SK-N-SH (cell line): ENCODE results near the gene HAGHL. TPM values are rescaled to one million over a fixed set of nuclear protein-coding genes. Genes with fewer than 3 reads are reported as not detected.
"Not testable (repeated sequence)": the region's sequence is repeated elsewhere in the genome, so short reads cannot be mapped to it uniquely, and the experiment has no call there.

Experiments used
- CTCF ChIA-PET: fragments of 300-600, 350-600 bp; formaldehyde crosslinking; extraction: SDS; loops from one replicate; lab custom pipeline; 2021; lab: Yijun Ruan, JAX
- POLR2A ChIA-PET: fragments of 350-600 bp; sonication (Branson Sonifier 250); formaldehyde crosslinking; extraction: SDS; loops from one replicate; lab custom pipeline; 2020; ENCODE audit warnings: antibody characterized with exemption, inconsistent platforms; lab: Yijun Ruan, JAX
- DNase-seq: peaks from one replicate; pipeline ENCODE4 v3.0.0; 2012
- H2AFZ ChIP-seq: fragments of 200-600 bp; sonication (generic); 2 replicates; pipeline ENCODE4 v1.8.1; 2016; ENCODE audit warnings: antibody characterized with exemption, mild to moderate bottlenecking, low read depth
- H3F3A ChIP-seq: fragments of 200-600 bp; sonication (generic); replicated peaks from 2 replicates; pipeline ENCODE3; 2016; ENCODE audit warnings: antibody characterized with exemption, mild to moderate bottlenecking; ENCODE audit not compliant: insufficient read depth
- H3K27ac ChIP-seq, 2 experiments: fragments of 200-500 bp in 1 of 2; fragments of 200-600 bp in 1 of 2; sonication (Bioruptor generic) in 1 of 2; sonication (generic), shearing (Covaris generic) in 1 of 2; 2 replicates each; pipeline versions ENCODE4 v1.5.1 to v1.6.1; 2014 to 2016; ENCODE audit warnings: low read depth in 2 of 2, inconsistent platforms in 1 of 2, low read length in 1 of 2, mild to moderate bottlenecking in 1 of 2, mixed read lengths in 1 of 2
- H3K27me3 ChIP-seq: fragments of 200-600 bp; sonication (generic), shearing (Covaris generic); 2 replicates; pipeline ENCODE4 v1.6.1; 2016; ENCODE audit warnings: mixed run types; ENCODE audit not compliant: insufficient read depth
- H3K36me3 ChIP-seq, 2 experiments: fragments of 200-500 bp in 1 of 2; fragments of 200-600 bp in 1 of 2; sonication (Bioruptor generic) in 1 of 2; sonication (generic) in 1 of 2; replicated peaks in 1 of 2; 2 replicates each; pipeline versions ENCODE3 to v1.5.1; 2014 to 2016; ENCODE audit warnings: low read length in 1 of 2, mild to moderate bottlenecking in 1 of 2; ENCODE audit not compliant: insufficient read depth in 2 of 2, control insufficient read depth in 1 of 2
- H3K4me1 ChIP-seq, 2 experiments: fragments of 200-500 bp in 1 of 2; fragments of 200-600 bp in 1 of 2; sonication (Bioruptor generic) in 1 of 2; sonication (generic), shearing (Covaris generic) in 1 of 2; 2 replicates each; pipeline versions ENCODE4 v1.5.1 to v1.6.1; 2014 to 2016; ENCODE audit warnings: low read depth in 1 of 2, low read length in 1 of 2, mixed run types in 1 of 2; ENCODE audit not compliant: insufficient read depth in 2 of 2, control insufficient read depth in 1 of 2
- H3K4me2 ChIP-seq: fragments of 200-600 bp; sonication (generic), shearing (Covaris generic); 2 replicates; pipeline ENCODE4 v1.6.1; 2017; ENCODE audit warnings: mixed run types
- H3K4me3 ChIP-seq, 2 experiments: fragments of 200-500 bp in 1 of 2; fragments of 200-600 bp in 1 of 2; sonication (Bioruptor generic) in 1 of 2; sonication (generic), shearing (Covaris generic) in 1 of 2; 2 replicates each; pipeline versions ENCODE4 v1.5.1 to v1.8.1; 2014 to 2016; ENCODE audit warnings: low read depth in 2 of 2, inconsistent platforms in 1 of 2, low read length in 1 of 2, mild to moderate bottlenecking in 1 of 2, mixed read lengths in 1 of 2, moderate library complexity in 1 of 2
- H3K79me2 ChIP-seq: fragments of 200-600 bp; sonication (generic); 2 replicates; pipeline ENCODE4 v1.8.1; 2017; ENCODE audit warnings: mild to moderate bottlenecking; ENCODE audit not compliant: insufficient read depth
- H3K9ac ChIP-seq: fragments of 200-600 bp; sonication (generic); 2 replicates; pipeline ENCODE4 v1.6.1; 2017; ENCODE audit warnings: mixed run types
- H3K9me2 ChIP-seq: fragments of 200-600 bp; sonication (generic); 2 replicates; pipeline ENCODE4 v1.6.1; 2017; ENCODE audit warnings: mixed run types
- H3K9me3 ChIP-seq: fragments of 200-600 bp; sonication (generic); 2 replicates; pipeline ENCODE4 v1.6.1; 2017; ENCODE audit warnings: mixed run types, mild to moderate bottlenecking, moderate library complexity
- H4K20me1 ChIP-seq: fragments of 200-600 bp; sonication (generic); 2 replicates; pipeline ENCODE4 v1.6.1; 2017; ENCODE audit warnings: mild to moderate bottlenecking, mixed run types; ENCODE audit not compliant: insufficient read depth
- CTCF ChIP-seq: fragments of 200-600 bp; sonication (generic); IDR thresholded peaks from 2 replicates; pipeline ENCODE4 v1.6.1; 2017; ENCODE audit warnings: antibody characterized with exemption, mild to moderate bottlenecking, moderate library complexity
- EP300 ChIP-seq, 2 experiments: IDR thresholded peaks; 2 replicates each; pipeline versions ENCODE4 v1.4.0 to v1.6.1; 2012; ENCODE audit warnings: borderline replicate concordance in 1 of 2, low read depth in 1 of 2, low read length in 1 of 2
- FOSL2 ChIP-seq: IDR thresholded peaks from 2 replicates; pipeline ENCODE4 v1.4.0; 2012; ENCODE audit warnings: low read depth, mild to moderate bottlenecking, moderate library complexity, borderline replicate concordance
- FOXJ3 ChIP-seq: sonication (generic); formaldehyde crosslinking; IDR thresholded peaks from 2 replicates; pipeline ENCODE4 v1.5.1; 2020; ENCODE audit warnings: mild to moderate bottlenecking, missing genetic modification reagents
- MAX ChIP-seq: IDR thresholded peaks from 2 replicates; pipeline ENCODE4 v1.4.0; 2012; ENCODE audit warnings: low read depth
- MEF2A ChIP-seq: IDR thresholded peaks from 2 replicates; pipeline ENCODE4 v1.4.0; 2012; ENCODE audit warnings: low read depth, borderline replicate concordance
- MXI1 ChIP-seq: IDR thresholded peaks from 2 replicates; pipeline ENCODE4 v1.6.1; 2012; ENCODE audit warnings: mild to moderate bottlenecking, low read depth, low read length, improper control_type of control experiment
- RAD21 ChIP-seq: IDR thresholded peaks from 2 replicates; pipeline ENCODE4 v1.6.1; 2012; ENCODE audit warnings: mild to moderate bottlenecking, low read length
- TCF12 ChIP-seq: IDR thresholded peaks from 2 replicates; pipeline ENCODE4 v1.4.0; 2012
- TEAD4 ChIP-seq: IDR thresholded peaks from 2 replicates; pipeline ENCODE4 v1.4.0; 2012; ENCODE audit warnings: mild to moderate bottlenecking, borderline replicate concordance; ENCODE audit not compliant: insufficient read depth
- WGBS: methylation state at CpG from one replicate; pipeline ENCODE4 v1.1.6; 2017; ENCODE audit warnings: low lambda C conversion rate; 5-methylcytosine and 5-hydroxymethylcytosine counted together
- polyA plus RNA-seq, 3 experiments: library from polyadenylated mRNA; depleted of rRNA; stranded (reverse); fragments of >200 nt; gene quantifications; 2 replicates each; pipeline ENCODE4 v1.2.3, GENCODE V29; 2012

HAGHL gene
- polyA plus RNA-seq, 1 of the 3 experiments (the other 2 are of a cell fraction) = 65.5 TPM

- H3K4me2 ChIP-seq, H3K9ac ChIP-seq, H2AFZ ChIP-seq, DNase-seq, H3K27me3 ChIP-seq, H3K36me3 ChIP-seq, H3K4me3 ChIP-seq, H3K9me2 ChIP-seq, H3K79me2 ChIP-seq, H3K9me3 ChIP-seq: not testable (repeated sequence)
- ChIA-PET CTCF (interaction anchor here (0.6 to 22.4 kb wide), 16 partner anchors 9 to 343 kb away, joined by 3 to 358 read pairs (median 4); partner anchors contain the start of genes ANTKMT, CCDC78, CHTF18 and CIAO3), POLR2A (interaction anchor here (0.9 to 1.1 kb wide), 3 partner anchors 11 to 18 kb away, joined by 3 read pairs; no protein-coding TSS in a partner anchor)
- 19% methylated on average over 13 of the region's 13 CpGs for WGBS
- TF ChIP-seq RAD21 (peak; percentile 26; the same call in 1 of the 2 replicates), MAX (0 out of 2 replicates have a peak, but pooled peaks have one; percentile 29), FOSL2 (peak; percentile 75; the same call in 1 of the 2 replicates), TCF12 (0 out of 2 replicates have a peak, but pooled peaks have one; percentile 29), CTCF (peak; percentile 82), EP300 (IDR thresholded peaks at IDR 0.05; ENCODE audit: borderline replicate concordance in 1 of 2, low read depth in 1 of 2, low read length in 1 of 2) (peak in 1 of 2 experiments; percentile 5; a peak in 1 of 4 replicates)
- peak overlapping the region in 1 of 2 experiments; percentile 67; a peak in 2 of 4 replicates for H3K27ac ChIP-seq
- H4K20me1 ChIP-seq = peaks cover 12% of the 10 kb centered on the region; the same call in 1 of the 2 replicates
- peaks cover 23 to 44% of the 10 kb centered on the region in 2 experiments; a peak in 2 of 4 replicates for H3K4me1 ChIP-seq
- peaks cover 25% of the 10 kb centered on the region for H3F3A ChIP-seq
Observed at GRCh38 chr16:712740-713250, 14.1 kb upstream of the HAGHL start.

- H3K27me3 ChIP-seq = no peaks in the 10 kb centered on the region
- CTCF ChIA-PET = interaction anchor here (1.1 to 22.4 kb wide), 6 partner anchors 10 to 71 kb away, joined by 4 to 358 read pairs (median 17); partner anchors contain the start of genes ANTKMT, CCDC78, CHTF18 and CIAO3
- peak overlapping the region in 1 of 2 experiments; percentile 35; a peak in 1 of 4 replicates for H3K27ac ChIP-seq
- H2AFZ ChIP-seq = no peak overlapping the region
- WGBS = 88% methylated on average over 10 of the region's 11 CpGs
- no peaks in the 10 kb centered on the region for H3K9me3 ChIP-seq
- peak overlapping the region; percentile 73 for H3K4me2 ChIP-seq
- TF ChIP-seq FOXJ3 (CRISPR knock-in tag) (no peak), MEF2A (no peak), MXI1 (no peak), TEAD4 (no peak)
- no peak overlapping the region for H3K9ac ChIP-seq
- no peak for DNase-seq
- no peaks in the 10 kb centered on the region for H3K9me2 ChIP-seq
- H3K4me1 ChIP-seq = peaks cover 23 to 51% of the 10 kb centered on the region in 2 experiments; a peak in 2 of 4 replicates
- H3K4me3 ChIP-seq = no peak overlapping the region; a peak in 1 of 4 replicates
- 0 out of 2 replicates have a peak, but pooled peaks cover 2% of the 10 kb centered on the region for H3K79me2 ChIP-seq
- H3F3A ChIP-seq = peaks cover 28% of the 10 kb centered on the region
- H4K20me1 ChIP-seq = peaks cover 12% of the 10 kb centered on the region; the same call in 1 of the 2 replicates
- peaks cover 0 to 4% of the 10 kb centered on the region in 2 experiments for H3K36me3 ChIP-seq
- POLR2A ChIA-PET = interaction anchor here (1.2 to 1.4 kb wide), 2 partner anchors 11 to 14 kb away, joined by 3 to 4 read pairs; no protein-coding TSS in a partner anchor
Observed at GRCh38 chr16:714079-714478, 12.8 kb upstream of the HAGHL start.
